ENCODE measurements around the gene ODAD4.

Gene ODAD4

DNA sequence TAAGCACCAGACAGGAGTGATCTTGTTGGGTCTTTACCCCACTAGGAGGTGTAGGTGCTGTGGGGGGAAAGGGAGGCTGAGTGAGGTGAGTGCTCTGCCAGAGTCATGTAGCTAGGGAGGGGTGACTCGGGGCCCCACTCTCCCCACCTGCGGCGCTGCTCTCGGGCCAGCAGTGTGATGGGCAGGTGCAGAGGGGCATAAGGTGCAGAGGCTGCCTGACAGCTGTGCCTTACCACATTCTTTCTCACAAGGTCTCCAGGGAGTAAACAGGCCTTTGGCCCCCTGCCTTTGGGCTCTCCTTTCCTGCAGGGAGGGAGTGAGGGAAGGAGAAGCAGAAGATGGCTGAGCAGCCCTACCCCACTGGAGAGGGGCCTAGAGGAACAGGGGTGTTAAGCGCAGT, 31.7 kb downstream of the ODAD4 start:
- DNase-seq (ENCODE audit: low read depth in 1 of 2, low spot score in 1 of 2): no peak
- H3K4me3 ChIP-seq (replicated peaks; ENCODE audit: insufficient read depth, low read length): no peak overlapping the region
- H3K27ac ChIP-seq (replicated peaks): no peak overlapping the region
- no peaks in the 10 kb centered on the region for H3K27me3 ChIP-seq (ENCODE audit: insufficient read depth, poor library complexity, severe bottlenecking)
- TF ChIP-seq SPI1 (IDR thresholded peaks at IDR 0.05; ENCODE audit: borderline replicate concordance, low read depth) (no peak), POLR2AphosphoS5 (IDR thresholded peaks at IDR 0.05; ENCODE audit: low read depth) (no peak), GABPA (IDR thresholded peaks at IDR 0.05; ENCODE audit: low read depth) (no peak)
- TF ChIP-seq, protein P1, sequence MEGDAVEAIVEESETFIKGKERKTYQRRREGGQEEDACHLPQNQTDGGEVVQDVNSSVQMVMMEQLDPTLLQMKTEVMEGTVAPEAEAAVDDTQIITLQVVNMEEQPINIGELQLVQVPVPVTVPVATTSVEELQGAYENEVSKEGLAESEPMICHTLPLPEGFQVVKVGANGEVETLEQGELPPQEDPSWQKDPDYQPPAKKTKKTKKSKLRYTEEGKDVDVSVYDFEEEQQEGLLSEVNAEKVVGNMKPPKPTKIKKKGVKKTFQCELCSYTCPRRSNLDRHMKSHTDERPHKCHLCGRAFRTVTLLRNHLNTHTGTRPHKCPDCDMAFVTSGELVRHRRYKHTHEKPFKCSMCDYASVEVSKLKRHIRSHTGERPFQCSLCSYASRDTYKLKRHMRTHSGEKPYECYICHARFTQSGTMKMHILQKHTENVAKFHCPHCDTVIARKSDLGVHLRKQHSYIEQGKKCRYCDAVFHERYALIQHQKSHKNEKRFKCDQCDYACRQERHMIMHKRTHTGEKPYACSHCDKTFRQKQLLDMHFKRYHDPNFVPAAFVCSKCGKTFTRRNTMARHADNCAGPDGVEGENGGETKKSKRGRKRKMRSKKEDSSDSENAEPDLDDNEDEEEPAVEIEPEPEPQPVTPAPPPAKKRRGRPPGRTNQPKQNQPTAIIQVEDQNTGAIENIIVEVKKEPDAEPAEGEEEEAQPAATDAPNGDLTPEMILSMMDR (IDR thresholded peaks at IDR 0.05; ENCODE audit: insufficient read depth, low read length): no peak
- TF ChIP-seq, protein P2, sequence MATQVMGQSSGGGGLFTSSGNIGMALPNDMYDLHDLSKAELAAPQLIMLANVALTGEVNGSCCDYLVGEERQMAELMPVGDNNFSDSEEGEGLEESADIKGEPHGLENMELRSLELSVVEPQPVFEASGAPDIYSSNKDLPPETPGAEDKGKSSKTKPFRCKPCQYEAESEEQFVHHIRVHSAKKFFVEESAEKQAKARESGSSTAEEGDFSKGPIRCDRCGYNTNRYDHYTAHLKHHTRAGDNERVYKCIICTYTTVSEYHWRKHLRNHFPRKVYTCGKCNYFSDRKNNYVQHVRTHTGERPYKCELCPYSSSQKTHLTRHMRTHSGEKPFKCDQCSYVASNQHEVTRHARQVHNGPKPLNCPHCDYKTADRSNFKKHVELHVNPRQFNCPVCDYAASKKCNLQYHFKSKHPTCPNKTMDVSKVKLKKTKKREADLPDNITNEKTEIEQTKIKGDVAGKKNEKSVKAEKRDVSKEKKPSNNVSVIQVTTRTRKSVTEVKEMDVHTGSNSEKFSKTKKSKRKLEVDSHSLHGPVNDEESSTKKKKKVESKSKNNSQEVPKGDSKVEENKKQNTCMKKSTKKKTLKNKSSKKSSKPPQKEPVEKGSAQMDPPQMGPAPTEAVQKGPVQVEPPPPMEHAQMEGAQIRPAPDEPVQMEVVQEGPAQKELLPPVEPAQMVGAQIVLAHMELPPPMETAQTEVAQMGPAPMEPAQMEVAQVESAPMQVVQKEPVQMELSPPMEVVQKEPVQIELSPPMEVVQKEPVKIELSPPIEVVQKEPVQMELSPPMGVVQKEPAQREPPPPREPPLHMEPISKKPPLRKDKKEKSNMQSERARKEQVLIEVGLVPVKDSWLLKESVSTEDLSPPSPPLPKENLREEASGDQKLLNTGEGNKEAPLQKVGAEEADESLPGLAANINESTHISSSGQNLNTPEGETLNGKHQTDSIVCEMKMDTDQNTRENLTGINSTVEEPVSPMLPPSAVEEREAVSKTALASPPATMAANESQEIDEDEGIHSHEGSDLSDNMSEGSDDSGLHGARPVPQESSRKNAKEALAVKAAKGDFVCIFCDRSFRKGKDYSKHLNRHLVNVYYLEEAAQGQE (IDR thresholded peaks at IDR 0.05; ENCODE audit: insufficient replicate concordance, low read depth): no peak

DNA sequence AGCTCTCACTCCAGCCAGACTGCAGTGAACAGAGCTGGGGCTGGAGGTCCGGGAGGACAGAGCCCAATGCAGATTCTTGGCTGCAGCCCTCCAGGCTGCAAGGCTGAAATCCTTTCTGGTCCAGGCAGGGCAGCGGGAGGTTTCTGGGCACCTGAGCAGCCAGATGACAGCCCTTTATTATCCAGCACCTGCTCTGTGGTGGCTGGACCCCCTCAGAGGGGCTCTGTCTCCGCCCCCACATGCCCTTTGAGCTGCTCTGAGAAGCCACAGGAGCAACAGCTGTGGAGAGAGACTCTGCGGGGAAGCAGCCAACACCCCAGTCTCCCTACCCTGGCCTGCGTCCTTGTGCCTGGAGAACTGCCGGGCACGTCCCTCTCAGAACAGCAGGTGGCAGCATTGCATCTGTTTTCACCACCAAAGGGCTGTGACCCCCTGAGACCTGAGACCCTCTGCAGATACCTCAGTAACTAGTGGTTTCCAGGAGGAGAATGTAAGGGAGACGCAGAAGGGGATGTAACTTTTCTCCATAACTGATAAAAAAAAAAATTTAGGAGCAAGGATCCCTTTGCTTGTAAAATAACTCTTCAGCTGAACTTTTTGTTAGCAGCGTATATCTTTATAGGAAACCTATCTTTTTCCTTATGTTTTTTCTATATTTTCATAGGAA, 32.5 kb downstream of the ODAD4 start:
- TF ChIP-seq, protein P1 (IDR thresholded peaks at IDR 0.05; ENCODE audit: insufficient read depth, low read length): peak; percentile 94
- TF ChIP-seq SPI1 (IDR thresholded peaks at IDR 0.05; ENCODE audit: borderline replicate concordance, low read depth) (no peak), GABPA (IDR thresholded peaks at IDR 0.05; ENCODE audit: low read depth) (no peak)
- Histone ChIP-seq H3K4me3 (replicated peaks; ENCODE audit: insufficient read depth, low read length) (no peak overlapping the region), H3K27ac (replicated peaks) (no peak overlapping the region)

DNA sequence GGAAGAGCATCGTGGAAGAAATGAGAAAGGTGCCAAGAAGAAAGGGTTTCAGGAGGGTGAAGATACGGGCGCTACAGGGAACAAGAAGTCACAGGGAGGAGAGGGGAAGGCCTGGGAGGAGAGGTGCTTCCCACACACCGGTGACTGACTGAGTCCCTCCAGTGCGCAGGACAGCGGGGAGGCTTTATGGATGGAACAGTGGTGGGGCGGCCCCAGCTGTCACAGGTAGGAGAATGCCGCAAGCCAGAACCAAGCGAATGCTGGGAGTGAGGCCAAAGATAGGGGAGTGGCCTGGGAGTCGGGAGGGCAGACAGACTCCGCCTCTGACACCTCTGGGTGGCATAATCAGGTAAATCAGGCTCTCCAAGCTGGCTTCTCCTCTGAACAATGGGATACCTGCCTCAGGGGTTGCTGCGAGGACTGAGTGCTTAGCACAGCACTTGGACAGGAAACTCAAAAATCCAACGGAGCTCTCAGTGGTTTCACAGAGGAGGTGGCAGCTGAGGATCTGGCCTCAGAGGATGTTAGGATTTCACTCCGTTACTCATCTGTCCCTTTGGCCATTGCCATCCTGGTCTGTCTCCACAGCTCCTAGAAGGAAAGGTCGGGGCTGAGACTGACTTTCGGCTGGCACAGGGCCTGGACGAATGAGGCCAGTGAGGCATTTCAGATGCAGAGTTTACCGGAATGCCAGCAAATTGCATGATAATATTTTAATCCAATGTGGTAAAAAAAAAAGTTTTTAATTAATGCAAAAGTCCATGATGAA, 35.5 kb downstream of the ODAD4 start:
- Histone ChIP-seq H3K4me3 (replicated peaks; ENCODE audit: insufficient read depth, low read length) (peak overlapping the region; percentile 76), H3K27me3 (ENCODE audit: insufficient read depth, poor library complexity, severe bottlenecking) (no peaks in the 10 kb centered on the region), H3K27ac (replicated peaks) (peak overlapping the region; percentile 51)
- TF ChIP-seq SPI1 (IDR thresholded peaks at IDR 0.05; ENCODE audit: borderline replicate concordance, low read depth) (no peak), GABPA (IDR thresholded peaks at IDR 0.05; ENCODE audit: low read depth) (no peak), POLR2AphosphoS5 (IDR thresholded peaks at IDR 0.05; ENCODE audit: low read depth) (no peak)
- TF ChIP-seq, protein P2 (IDR thresholded peaks at IDR 0.05; ENCODE audit: insufficient replicate concordance, low read depth): no peak
- TF ChIP-seq, protein P1 (IDR thresholded peaks at IDR 0.05; ENCODE audit: insufficient read depth, low read length): no peak
- peak in 1 of 2 experiments; percentile 33 for DNase-seq (ENCODE audit: low read depth in 1 of 2, low spot score in 1 of 2)

More for the DNA sequence above, 32.5 kb downstream of the ODAD4 start:
- H3K27me3 ChIP-seq (ENCODE audit: insufficient read depth, poor library complexity, severe bottlenecking): no peaks in the 10 kb centered on the region
- DNase-seq (ENCODE audit: low read depth in 1 of 2, low spot score in 1 of 2): peak; percentile 39 to 64

Data from HL-60 (cell line).